UCSD-AML1 (cell line): Measurements from ENCODE around the gene TARBP1.
A peak's percentile ranks its signal among the peaks of the same experiment; 100 is the strongest.
"Not testable (repeated sequence)": the region's sequence is repeated elsewhere in the genome, so short reads cannot be mapped to it uniquely, and the experiment has no call there.

Experiments
- DNase-seq: peaks from one replicate; lab custom pipeline; 2025; ENCODE audit not compliant: unreplicated experiment; lab: John Stamatoyannopoulos, UW

The TARBP1 gene

GRCh38 chr1:234398849-234399381 is 80.1 kb downstream of the TARBP1 start:
- no peak for DNase-seq

- DNase-seq: no peak
Measured at GRCh38 chr1:234397732-234398131, 81.2 kb downstream of the TARBP1 start.

- DNase-seq: no peak
Measured at GRCh38 chr1:234396871-234397270, 82.1 kb downstream of the TARBP1 start.

GRCh38 chr1:234396092-234396491 is 82.9 kb downstream of the TARBP1 start:
- DNase-seq: no peak

GRCh38 chr1:234395297-234395696 is 83.7 kb downstream of the TARBP1 start:
- no peak for DNase-seq

GRCh38 chr1:234393190-234393589 is 85.8 kb downstream of the TARBP1 start:
- no peak for DNase-seq

- no peak for DNase-seq
Measured at GRCh38 chr1:234388094-234388493, 90.9 kb downstream of the TARBP1 start.

GRCh38 chr1:234386122-234386521 is 92.9 kb downstream of the TARBP1 start:
- no peak for DNase-seq

- no peak for DNase-seq
Measured at GRCh38 chr1:234381699-234382555, 97.1 kb downstream of the TARBP1 start.

- not testable (repeated sequence) for DNase-seq
Measured at GRCh38 chr1:234379591-234380109, 99.3 kb downstream of the TARBP1 start.

- DNase-seq: no peak
Measured at GRCh38 chr1:234375672-234376071, 103.3 kb downstream of the TARBP1 start.

- no peak for DNase-seq
Measured at GRCh38 chr1:234373959-234374254, 105.1 kb downstream of the TARBP1 start.

GRCh38 chr1:234373064-234373958 is 105.7 kb downstream of the TARBP1 start, which contains the start of gene COA6:
COA6 (plus strand) TSS chr1:234373456; CDS start chr1:234373467, 11 bp downstream.
- DNase-seq: peak; percentile 95

GRCh38 chr1:234372011-234372757 is 106.8 kb downstream of the TARBP1 start:
- DNase-seq: no peak

- no peak for DNase-seq
Measured at GRCh38 chr1:234371414-234371813, 107.6 kb downstream of the TARBP1 start.

GRCh38 chr1:234369784-234370183 is 109.2 kb downstream of the TARBP1 start:
- DNase-seq: no peak

GRCh38 chr1:234369033-234369430 is 109.9 kb downstream of the TARBP1 start:
- DNase-seq: no peak

GRCh38 chr1:234368320-234369032 is 110.5 kb downstream of the TARBP1 start:
- DNase-seq: no peak

- DNase-seq: no peak
Measured at GRCh38 chr1:234362558-234362957, 116.4 kb downstream of the TARBP1 start.

- DNase-seq: no peak
Measured at GRCh38 chr1:234361102-234361603, 117.8 kb downstream of the TARBP1 start.
